ENCODE results near the gene TMEM208. TPM values are rescaled to one million over a fixed set of nuclear protein-coding genes. Genes with fewer than 3 reads are reported as not detected.

Gene TMEM208
- total RNA-seq, 4 donors from 2014 or later = 10.2 to 57.9 (median 27.3) TPM

DNA sequence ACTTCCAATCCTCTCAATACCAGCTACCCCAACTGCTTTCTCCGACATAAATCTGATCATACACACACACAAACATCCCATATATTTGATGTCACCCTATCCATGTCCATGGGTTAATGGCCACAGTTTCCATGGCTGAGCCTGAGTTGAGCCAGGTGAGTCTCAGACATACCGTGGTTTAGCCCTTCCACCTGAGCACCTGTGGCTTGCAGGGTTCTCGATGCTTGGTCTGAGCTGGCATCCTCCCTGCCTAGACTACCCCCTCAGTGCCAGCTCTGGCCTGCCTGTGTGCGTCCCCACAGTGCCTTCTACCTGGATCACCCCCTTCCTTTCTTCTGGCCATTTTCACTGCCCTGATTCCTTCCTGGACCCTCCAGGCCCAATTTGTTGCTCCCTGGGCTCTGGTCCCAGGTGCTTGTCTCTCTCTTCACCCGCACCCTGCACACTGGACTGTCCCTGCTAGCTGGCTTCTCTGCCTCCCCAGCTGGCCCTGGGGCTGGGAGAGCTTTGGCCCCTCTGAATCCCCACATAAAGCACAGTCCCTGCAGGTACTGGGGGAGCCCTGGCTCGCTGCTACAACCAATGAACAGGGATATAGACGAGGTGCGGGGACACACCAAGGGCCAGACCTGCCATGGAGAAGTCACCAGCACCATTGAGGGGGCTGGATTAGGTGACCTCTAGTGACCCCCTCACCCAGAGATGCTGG lies 20.6 kb upstream of the TMEM208 start:
- intact Hi-C loops (cut with DNase I; ENCODE audit: low total_unique reads) = no loop called here
- Histone ChIP-seq H3K27ac (no peak overlapping the region), H3K36me3 (no peaks in the 10 kb centered on the region)

DNA sequence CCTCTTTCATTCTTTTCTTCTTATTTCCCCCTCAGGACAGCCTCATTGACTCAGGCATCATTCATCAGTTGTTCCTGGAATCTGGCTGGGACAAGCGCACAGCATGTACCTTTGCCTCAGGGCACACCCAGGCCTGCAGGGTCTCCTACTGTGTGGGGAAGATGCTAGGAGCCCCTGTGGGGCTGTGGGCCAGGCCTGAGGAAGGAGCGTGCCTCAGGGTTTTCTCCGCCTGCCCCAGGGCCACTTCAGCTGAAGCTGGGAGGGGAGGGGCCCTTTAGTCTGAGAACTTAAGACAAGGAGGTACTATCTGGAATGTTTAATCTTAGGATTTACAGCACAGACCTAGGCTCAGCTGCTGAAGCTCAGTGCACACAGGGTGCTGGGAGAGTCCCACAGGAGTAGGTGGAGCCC lies 20.1 kb upstream of the TMEM208 start:
- Histone ChIP-seq H3K27ac (no peak overlapping the region), H3K4me1 (no peaks in the 10 kb centered on the region), H3K9me3 (no peaks in the 10 kb centered on the region), H3K4me3 (no peak overlapping the region), H3K36me3 (no peaks in the 10 kb centered on the region), H3K27me3 (no peaks in the 10 kb centered on the region)
- intact Hi-C loops (cut with DNase I; ENCODE audit: low total_unique reads) = no loop called here
- DNase-seq = no peak
- TF ChIP-seq, protein P1, sequence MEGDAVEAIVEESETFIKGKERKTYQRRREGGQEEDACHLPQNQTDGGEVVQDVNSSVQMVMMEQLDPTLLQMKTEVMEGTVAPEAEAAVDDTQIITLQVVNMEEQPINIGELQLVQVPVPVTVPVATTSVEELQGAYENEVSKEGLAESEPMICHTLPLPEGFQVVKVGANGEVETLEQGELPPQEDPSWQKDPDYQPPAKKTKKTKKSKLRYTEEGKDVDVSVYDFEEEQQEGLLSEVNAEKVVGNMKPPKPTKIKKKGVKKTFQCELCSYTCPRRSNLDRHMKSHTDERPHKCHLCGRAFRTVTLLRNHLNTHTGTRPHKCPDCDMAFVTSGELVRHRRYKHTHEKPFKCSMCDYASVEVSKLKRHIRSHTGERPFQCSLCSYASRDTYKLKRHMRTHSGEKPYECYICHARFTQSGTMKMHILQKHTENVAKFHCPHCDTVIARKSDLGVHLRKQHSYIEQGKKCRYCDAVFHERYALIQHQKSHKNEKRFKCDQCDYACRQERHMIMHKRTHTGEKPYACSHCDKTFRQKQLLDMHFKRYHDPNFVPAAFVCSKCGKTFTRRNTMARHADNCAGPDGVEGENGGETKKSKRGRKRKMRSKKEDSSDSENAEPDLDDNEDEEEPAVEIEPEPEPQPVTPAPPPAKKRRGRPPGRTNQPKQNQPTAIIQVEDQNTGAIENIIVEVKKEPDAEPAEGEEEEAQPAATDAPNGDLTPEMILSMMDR (IDR thresholded peaks at IDR 0.05) = no peak
- no peak for TF ChIP-seq POLR2A (IDR thresholded peaks at IDR 0.05)

More for the DNA sequence above, 20.6 kb upstream of the TMEM208 start:
- no peak for TF ChIP-seq POLR2A (IDR thresholded peaks at IDR 0.05)
- TF ChIP-seq, protein P1 (IDR thresholded peaks at IDR 0.05) = no peak
- no peak for DNase-seq
- Histone ChIP-seq H3K9me3 (no peaks in the 10 kb centered on the region), H3K4me1 (no peaks in the 10 kb centered on the region), H3K27me3 (no peaks in the 10 kb centered on the region), H3K4me3 (no peak overlapping the region)

DNA sequence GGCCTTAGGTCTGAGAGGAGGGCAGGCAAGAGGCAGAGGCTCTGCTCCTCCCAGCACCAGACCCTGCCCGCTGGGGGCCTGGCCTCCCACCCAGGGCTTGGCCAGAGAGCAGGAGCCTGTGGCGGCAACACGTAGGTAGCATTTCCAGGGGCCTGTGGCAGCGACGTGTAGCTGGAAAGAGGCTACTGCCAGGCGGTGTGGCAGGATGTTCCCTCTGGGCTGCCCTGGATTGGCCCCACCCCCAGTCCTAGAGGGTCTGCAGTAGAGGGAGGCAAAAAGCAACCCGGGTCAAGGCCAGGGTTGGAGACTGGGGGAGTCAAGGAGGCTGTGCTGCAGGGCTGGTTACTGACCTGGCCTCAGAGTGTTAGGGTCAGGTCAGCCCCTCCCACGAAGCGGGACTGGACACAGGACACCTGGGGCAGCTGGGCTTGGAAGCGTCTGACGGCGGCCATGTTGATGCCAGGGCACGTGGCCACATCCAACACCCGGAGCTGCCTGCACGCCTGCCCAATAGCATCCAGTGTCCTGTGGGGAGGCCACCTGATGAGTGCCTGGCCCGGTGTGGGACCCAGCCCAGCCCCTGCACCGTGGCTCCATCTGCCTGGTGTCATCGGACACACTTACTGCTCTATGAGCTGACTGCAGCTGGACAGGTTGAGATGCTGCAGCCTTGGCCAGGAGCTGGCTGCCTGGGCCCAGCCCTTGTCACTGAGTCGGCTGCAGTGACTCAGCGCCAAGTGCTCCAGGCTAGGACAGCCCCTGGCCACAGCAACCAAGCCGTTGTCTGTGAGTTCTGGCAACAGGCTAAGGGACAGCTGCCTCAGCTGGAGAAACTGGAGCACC lies 19.5 kb upstream of the TMEM208 start:
- Histone ChIP-seq H3K27ac (no peak overlapping the region), H3K4me1 (no peaks in the 10 kb centered on the region), H3K36me3 (no peaks in the 10 kb centered on the region), H3K9me3 (no peaks in the 10 kb centered on the region), H3K27me3 (no peaks in the 10 kb centered on the region), H3K4me3 (no peak overlapping the region)
- intact Hi-C loops (cut with DNase I; ENCODE audit: low total_unique reads) = no loop called here
- DNase-seq = no peak
- TF ChIP-seq, protein P1 (IDR thresholded peaks at IDR 0.05) = no peak
- no peak for TF ChIP-seq POLR2A (IDR thresholded peaks at IDR 0.05)

DNA sequence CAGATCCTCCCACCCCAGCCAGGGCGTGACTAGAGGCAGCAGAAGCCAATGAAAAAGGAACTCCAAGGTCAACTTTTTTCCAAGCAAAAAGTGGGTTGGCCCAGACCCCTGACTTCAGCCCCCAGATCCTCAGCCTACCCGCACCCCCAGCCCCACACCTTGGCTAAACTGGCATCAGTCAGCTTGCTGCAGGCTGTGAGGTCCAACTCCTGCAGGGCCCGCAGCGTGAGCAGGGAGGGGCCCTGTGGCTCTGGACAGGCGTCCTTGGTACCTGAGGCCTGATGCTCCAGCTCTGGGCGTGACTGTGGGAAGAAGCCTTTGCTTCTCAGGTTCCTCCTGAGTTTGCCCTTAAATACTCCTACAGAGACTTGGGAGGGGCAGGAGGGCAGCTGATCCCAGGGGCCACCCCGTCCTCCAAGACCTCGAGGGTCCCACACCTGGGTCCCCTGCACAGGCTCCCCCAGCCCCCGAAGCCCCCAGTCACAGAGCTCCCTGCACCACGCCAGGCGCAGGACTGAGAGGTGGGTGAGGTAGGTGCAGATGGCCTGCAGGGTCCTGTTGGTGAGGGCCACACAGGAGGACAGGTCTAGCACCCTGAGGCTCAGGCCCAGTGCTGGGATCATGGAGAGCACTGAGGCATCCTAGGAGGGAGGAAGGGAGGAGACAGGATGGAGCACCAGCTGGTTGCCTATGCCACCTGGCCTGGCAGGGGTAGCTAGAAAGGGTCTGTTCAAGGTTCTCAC lies 18.6 kb upstream of the TMEM208 start:
- TF ChIP-seq, protein P1 (IDR thresholded peaks at IDR 0.05) = no peak
- no peak for TF ChIP-seq POLR2A (IDR thresholded peaks at IDR 0.05)
- Histone ChIP-seq H3K9me3 (no peaks in the 10 kb centered on the region), H3K4me1 (no peaks in the 10 kb centered on the region), H3K36me3 (no peaks in the 10 kb centered on the region), H3K27ac (no peak overlapping the region), H3K4me3 (no peak overlapping the region), H3K27me3 (no peaks in the 10 kb centered on the region)
- DNase-seq = no peak
- intact Hi-C loops (cut with DNase I; ENCODE audit: low total_unique reads) = no loop called here
